Loucy (cell line): ENCODE measurements around the gene WFIKKN2.

Experiments
- EZH2phosphoT487 ChIP-seq: fragments of 200-600 bp; IDR thresholded peaks from 2 replicates; pipeline ENCODE4 v1.6.1; 2018; ENCODE audit warnings: antibody characterized with exemption, mild to moderate bottlenecking, moderate library complexity, borderline replicate concordance
- TF ChIP-seq, protein P1 (sequence below): fragments of 200-600 bp; sonication (generic); conservative IDR thresholded peaks from 2 replicates; pipeline ENCODE4 v1.5.1; 2014; ENCODE audit warnings: mild to moderate bottlenecking, antibody characterized with exemption, low read length

DNA sequence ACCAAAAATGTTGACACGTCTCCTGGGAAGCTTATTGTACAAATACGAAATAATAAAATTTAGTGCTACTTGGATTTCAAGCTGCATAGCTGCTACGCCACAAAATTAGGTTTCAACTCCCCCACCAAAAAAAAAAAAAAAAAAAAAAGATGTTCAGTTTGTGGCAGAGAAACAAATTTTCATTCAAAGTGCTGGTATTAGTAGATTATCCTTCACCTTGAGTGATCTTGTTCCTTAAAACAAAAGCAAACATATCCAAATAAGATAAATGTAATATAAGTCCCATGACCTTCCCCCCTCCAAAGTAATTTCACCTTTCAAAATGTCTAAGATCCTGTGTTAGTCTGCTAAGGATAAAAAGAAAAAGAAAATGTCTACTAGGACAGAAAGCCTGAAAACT, 28.5 kb downstream of the WFIKKN2 start:
- TF ChIP-seq, protein P1, sequence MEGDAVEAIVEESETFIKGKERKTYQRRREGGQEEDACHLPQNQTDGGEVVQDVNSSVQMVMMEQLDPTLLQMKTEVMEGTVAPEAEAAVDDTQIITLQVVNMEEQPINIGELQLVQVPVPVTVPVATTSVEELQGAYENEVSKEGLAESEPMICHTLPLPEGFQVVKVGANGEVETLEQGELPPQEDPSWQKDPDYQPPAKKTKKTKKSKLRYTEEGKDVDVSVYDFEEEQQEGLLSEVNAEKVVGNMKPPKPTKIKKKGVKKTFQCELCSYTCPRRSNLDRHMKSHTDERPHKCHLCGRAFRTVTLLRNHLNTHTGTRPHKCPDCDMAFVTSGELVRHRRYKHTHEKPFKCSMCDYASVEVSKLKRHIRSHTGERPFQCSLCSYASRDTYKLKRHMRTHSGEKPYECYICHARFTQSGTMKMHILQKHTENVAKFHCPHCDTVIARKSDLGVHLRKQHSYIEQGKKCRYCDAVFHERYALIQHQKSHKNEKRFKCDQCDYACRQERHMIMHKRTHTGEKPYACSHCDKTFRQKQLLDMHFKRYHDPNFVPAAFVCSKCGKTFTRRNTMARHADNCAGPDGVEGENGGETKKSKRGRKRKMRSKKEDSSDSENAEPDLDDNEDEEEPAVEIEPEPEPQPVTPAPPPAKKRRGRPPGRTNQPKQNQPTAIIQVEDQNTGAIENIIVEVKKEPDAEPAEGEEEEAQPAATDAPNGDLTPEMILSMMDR, result no peak
- TF ChIP-seq EZH2phosphoT487, result no peak
